A549 (cell line): ENCODE measurements around the gene FAM227A.

Experiments
- CEBPB ChIP-seq, 2 experiments: fragments of >200 bp in 1 of 2; sonication (Bioruptor Twin) in 1 of 2; formaldehyde crosslinking in 1 of 2; IDR thresholded peaks; 2 replicates each; pipeline ENCODE4 v1.6.1; 2012 to 2016
- TF ChIP-seq, protein P1 (sequence below): fragments of >200 bp; sonication (Bioruptor Twin); formaldehyde crosslinking; IDR thresholded peaks from 3 replicates; pipeline ENCODE4 v1.5.1; 2016
- TF ChIP-seq, protein P2 (sequence below): fragments of 150-350 bp; IDR thresholded peaks from 2 replicates; pipeline ENCODE4 v1.6.1; 2014; ENCODE audit warnings: low read depth, mild to moderate bottlenecking, low read length

DNA sequence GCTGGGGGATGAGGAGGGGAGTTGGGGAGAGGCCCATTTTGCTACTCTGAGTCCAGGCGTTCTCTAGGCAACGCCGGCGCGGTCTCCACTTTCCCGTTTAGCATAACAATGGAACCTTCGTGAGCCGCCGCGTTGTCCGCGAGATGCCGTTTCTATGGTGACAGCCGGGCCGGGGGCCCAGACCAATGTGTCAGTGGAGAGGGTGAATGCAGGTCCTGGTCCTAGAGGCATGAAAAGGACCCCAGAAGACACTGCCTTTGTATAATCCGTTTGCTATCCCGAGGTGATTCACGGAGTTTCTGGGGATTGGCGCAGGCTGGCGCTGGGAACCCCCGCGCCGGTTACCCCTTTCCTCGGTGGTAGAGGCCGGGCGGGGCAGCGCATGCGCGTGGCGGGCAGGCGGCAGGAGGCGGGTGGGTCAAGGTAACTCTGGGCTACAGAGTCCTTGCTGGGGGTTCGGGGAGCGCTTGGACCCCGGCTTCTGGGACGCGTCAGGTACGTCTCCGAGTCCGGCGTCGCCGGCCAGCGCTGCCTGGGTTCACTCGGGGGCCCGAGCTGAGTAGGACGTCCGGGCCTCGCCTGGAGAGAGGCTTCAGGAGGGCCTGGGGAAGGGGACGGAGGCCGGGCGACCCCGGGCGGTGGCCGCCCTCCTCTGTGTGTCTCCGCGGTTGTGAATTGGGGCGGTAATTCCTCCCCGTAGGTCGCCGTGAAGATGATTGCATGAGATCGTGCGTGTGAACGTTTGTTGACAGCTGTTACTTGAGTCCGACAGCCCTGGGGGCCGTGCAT is at the start of gene FAM227A, which contains the start of gene CBY1:
- TF ChIP-seq, protein P1, sequence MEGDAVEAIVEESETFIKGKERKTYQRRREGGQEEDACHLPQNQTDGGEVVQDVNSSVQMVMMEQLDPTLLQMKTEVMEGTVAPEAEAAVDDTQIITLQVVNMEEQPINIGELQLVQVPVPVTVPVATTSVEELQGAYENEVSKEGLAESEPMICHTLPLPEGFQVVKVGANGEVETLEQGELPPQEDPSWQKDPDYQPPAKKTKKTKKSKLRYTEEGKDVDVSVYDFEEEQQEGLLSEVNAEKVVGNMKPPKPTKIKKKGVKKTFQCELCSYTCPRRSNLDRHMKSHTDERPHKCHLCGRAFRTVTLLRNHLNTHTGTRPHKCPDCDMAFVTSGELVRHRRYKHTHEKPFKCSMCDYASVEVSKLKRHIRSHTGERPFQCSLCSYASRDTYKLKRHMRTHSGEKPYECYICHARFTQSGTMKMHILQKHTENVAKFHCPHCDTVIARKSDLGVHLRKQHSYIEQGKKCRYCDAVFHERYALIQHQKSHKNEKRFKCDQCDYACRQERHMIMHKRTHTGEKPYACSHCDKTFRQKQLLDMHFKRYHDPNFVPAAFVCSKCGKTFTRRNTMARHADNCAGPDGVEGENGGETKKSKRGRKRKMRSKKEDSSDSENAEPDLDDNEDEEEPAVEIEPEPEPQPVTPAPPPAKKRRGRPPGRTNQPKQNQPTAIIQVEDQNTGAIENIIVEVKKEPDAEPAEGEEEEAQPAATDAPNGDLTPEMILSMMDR = no peak
- TF ChIP-seq, protein P2, sequence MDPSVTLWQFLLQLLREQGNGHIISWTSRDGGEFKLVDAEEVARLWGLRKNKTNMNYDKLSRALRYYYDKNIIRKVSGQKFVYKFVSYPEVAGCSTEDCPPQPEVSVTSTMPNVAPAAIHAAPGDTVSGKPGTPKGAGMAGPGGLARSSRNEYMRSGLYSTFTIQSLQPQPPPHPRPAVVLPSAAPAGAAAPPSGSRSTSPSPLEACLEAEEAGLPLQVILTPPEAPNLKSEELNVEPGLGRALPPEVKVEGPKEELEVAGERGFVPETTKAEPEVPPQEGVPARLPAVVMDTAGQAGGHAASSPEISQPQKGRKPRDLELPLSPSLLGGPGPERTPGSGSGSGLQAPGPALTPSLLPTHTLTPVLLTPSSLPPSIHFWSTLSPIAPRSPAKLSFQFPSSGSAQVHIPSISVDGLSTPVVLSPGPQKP = no peak
- no peak for TF ChIP-seq CEBPB (IDR thresholded peaks at IDR 0.05)
